Neuronal stem cell (in vitro differentiated cells): ENCODE results near the gene AKT1S1.

Source experiments
- DNase-seq: peaks from one replicate; pipeline ENCODE4 v3.0.0-alpha.2; 2013; ENCODE audit warnings: low spot score
- H2AFZ ChIP-seq: one replicate; pipeline ENCODE4 v1.6.1; 2013; ENCODE audit warnings: mild to moderate bottlenecking, low read length, inconsistent platforms
- H2AK5ac ChIP-seq: 2 replicates; pipeline ENCODE4 v1.6.1; 2013; ENCODE audit warnings: low read depth, mild to moderate bottlenecking, inconsistent platforms, low read length, moderate library complexity, mixed read lengths
- H2BK120ac ChIP-seq: 2 replicates; pipeline ENCODE4 v1.6.1; 2013; ENCODE audit warnings: low read depth, mild to moderate bottlenecking, inconsistent platforms, low read length, moderate library complexity, mixed read lengths
- H2BK12ac ChIP-seq: one replicate; pipeline ENCODE4 v1.6.1; 2013; ENCODE audit warnings: low read length, inconsistent platforms
- H2BK15ac ChIP-seq: 2 replicates; pipeline ENCODE4 v1.6.1; 2013; ENCODE audit warnings: mild to moderate bottlenecking, low read length, inconsistent platforms, mixed read lengths
- H2BK5ac ChIP-seq: one replicate; pipeline ENCODE4 v1.6.1; 2013; ENCODE audit warnings: inconsistent platforms, mild to moderate bottlenecking, low read length, moderate library complexity
- H3K14ac ChIP-seq: one replicate; pipeline ENCODE4 v1.6.1; 2013; ENCODE audit warnings: low read length, inconsistent platforms
- H3K18ac ChIP-seq: 2 replicates; pipeline ENCODE4 v1.6.1; 2013; ENCODE audit warnings: low read length, inconsistent platforms
- H3K23ac ChIP-seq: 2 replicates; pipeline ENCODE4 v1.6.1; 2013; ENCODE audit warnings: low read depth, mild to moderate bottlenecking, mixed read lengths, low read length, inconsistent platforms; ENCODE audit not compliant: poor library complexity
- H3K27ac ChIP-seq: replicated peaks from 3 replicates; pipeline ENCODE4 v1.5.1; 2013; ENCODE audit warnings: low read length, inconsistent platforms
- H3K27me3 ChIP-seq, 3 experiments: 2 replicates each; pipeline ENCODE4 v1.6.1; 2013; ENCODE audit warnings: low read length in 3 of 3, mild to moderate bottlenecking in 2 of 3, inconsistent platforms in 1 of 3, low read depth in 1 of 3, mixed read lengths in 1 of 3, moderate library complexity in 1 of 3; ENCODE audit not compliant: control insufficient read depth in 3 of 3, insufficient read depth in 3 of 3
- H3K36me3 ChIP-seq, 2 donors: replicated peaks in 1 of 2; 2 replicates each; pipeline ENCODE4 v1.6.1; 2013; ENCODE audit warnings: low read length in 2 of 2; ENCODE audit not compliant: control insufficient read depth in 2 of 2, insufficient read depth in 2 of 2
- H3K4ac ChIP-seq: 2 replicates; pipeline ENCODE4 v1.6.1; 2013; ENCODE audit warnings: inconsistent platforms, mild to moderate bottlenecking, low read length, moderate library complexity
- H3K4me1 ChIP-seq, 2 donors: 1 replicate in 1 of 2; 2 replicates in 1 of 2; pipeline ENCODE4 v1.6.1; 2013; ENCODE audit warnings: low read length in 2 of 2, low read depth in 1 of 2; ENCODE audit not compliant: control insufficient read depth in 2 of 2, insufficient read depth in 1 of 2
- H3K4me2 ChIP-seq: one replicate; pipeline ENCODE4 v1.6.1; 2013; ENCODE audit warnings: mild to moderate bottlenecking, low read length, inconsistent platforms; ENCODE audit not compliant: insufficient read depth, poor library complexity, severe bottlenecking
- H3K4me3 ChIP-seq, 2 donors: 2 replicates each; pipeline ENCODE4 v1.5.1; 2013; ENCODE audit warnings: low read length in 2 of 2, mild to moderate bottlenecking in 2 of 2, inconsistent platforms in 1 of 2, moderate library complexity in 1 of 2
- H3K79me1 ChIP-seq: one replicate; pipeline ENCODE4 v1.6.1; 2013; ENCODE audit warnings: low read depth, mild to moderate bottlenecking, inconsistent platforms, low read length, moderate library complexity
- H3K9ac ChIP-seq: one replicate; pipeline ENCODE4 v1.6.1; 2013; ENCODE audit warnings: mild to moderate bottlenecking, low read depth, low read length, inconsistent platforms; ENCODE audit not compliant: poor library complexity
- H3K9me3 ChIP-seq, 2 donors: replicated peaks in 1 of 2; 2 replicates each; pipeline versions ENCODE3 to v1.6.1; 2013; ENCODE audit warnings: low read length in 2 of 2, mild to moderate bottlenecking in 2 of 2, inconsistent platforms in 1 of 2, low read depth in 1 of 2, mixed read lengths in 1 of 2, moderate library complexity in 1 of 2; ENCODE audit not compliant: control insufficient read depth in 2 of 2, insufficient read depth in 1 of 2
- H4K8ac ChIP-seq: one replicate; pipeline ENCODE4 v1.6.1; 2013; ENCODE audit warnings: low read depth, mild to moderate bottlenecking, inconsistent platforms, low read length, moderate library complexity
- H4K91ac ChIP-seq: one replicate; pipeline ENCODE4 v1.6.1; 2013; ENCODE audit warnings: low read length, low read depth, mild to moderate bottlenecking, inconsistent platforms; ENCODE audit not compliant: poor library complexity
- WGBS, 2 donors: extraction: QIAGEN DNeasy Blood & Tissue Kit; methylation state at CpG; one replicate each; pipeline ENCODE4 v1.1.7; 2013; ENCODE audit warnings: missing lambda C conversion rate in 2 of 2, mixed read lengths in 1 of 2; ENCODE audit not compliant: insufficient read length in 2 of 2, insufficient replicate concordance in 1 of 2; ENCODE audit errors: extremely low coverage in 2 of 2; 5-methylcytosine and 5-hydroxymethylcytosine counted together

The AKT1S1 gene

DNA sequence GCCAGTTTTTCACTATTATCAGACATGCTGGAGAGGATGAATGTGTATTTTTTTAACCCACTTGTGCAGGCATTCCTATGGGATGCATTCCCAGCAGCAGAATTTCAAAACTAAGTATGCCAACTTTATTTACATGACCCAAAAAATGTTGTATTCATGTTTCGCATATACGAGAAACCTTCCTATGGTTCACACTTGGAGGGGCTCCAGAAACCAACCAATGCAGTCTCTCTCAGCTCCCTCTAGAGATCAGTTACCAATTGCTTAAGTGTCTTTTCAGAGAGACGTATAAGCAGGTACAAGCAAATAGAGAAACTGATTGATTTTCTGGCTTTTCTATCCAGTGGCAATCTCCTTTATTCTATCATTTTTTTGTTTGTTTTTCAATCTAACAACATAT lies 31.7 kb downstream of the AKT1S1 start:
- H3K4ac ChIP-seq: no peak overlapping the region
- no peak overlapping the region for H4K8ac ChIP-seq
- no peak overlapping the region for H3K9ac ChIP-seq
- WGBS, 2 donors: no CpG with 5 or more reads among the region's 3 CpGs
- H2AK5ac ChIP-seq: no peak overlapping the region
- H3K79me1 ChIP-seq: no peaks in the 10 kb centered on the region
- peaks cover 14 to 59% of the 10 kb centered on the region in 2 donors for H3K36me3 ChIP-seq
- H3K4me2 ChIP-seq: no peak overlapping the region
- no peak overlapping the region for H3K18ac ChIP-seq
- H3K27me3 ChIP-seq: no peaks in the 10 kb centered on the region
- H2BK5ac ChIP-seq: no peak overlapping the region
- no peak overlapping the region for H2BK12ac ChIP-seq
- H3K23ac ChIP-seq: no peak overlapping the region
- no peak overlapping the region for H2BK15ac ChIP-seq
- no peak overlapping the region for H2BK120ac ChIP-seq
- DNase-seq: no peak
- no peak overlapping the region for H3K27ac ChIP-seq
- H3K9me3 ChIP-seq: peaks cover 6 to 13% of the 10 kb centered on the region in 2 donors
- no peak overlapping the region for H3K4me3 ChIP-seq
- H4K91ac ChIP-seq: no peak overlapping the region
- H3K4me1 ChIP-seq: peaks cover 2 to 3% of the 10 kb centered on the region in 2 donors
- H3K14ac ChIP-seq: no peak overlapping the region
- no peak overlapping the region for H2AFZ ChIP-seq

DNA sequence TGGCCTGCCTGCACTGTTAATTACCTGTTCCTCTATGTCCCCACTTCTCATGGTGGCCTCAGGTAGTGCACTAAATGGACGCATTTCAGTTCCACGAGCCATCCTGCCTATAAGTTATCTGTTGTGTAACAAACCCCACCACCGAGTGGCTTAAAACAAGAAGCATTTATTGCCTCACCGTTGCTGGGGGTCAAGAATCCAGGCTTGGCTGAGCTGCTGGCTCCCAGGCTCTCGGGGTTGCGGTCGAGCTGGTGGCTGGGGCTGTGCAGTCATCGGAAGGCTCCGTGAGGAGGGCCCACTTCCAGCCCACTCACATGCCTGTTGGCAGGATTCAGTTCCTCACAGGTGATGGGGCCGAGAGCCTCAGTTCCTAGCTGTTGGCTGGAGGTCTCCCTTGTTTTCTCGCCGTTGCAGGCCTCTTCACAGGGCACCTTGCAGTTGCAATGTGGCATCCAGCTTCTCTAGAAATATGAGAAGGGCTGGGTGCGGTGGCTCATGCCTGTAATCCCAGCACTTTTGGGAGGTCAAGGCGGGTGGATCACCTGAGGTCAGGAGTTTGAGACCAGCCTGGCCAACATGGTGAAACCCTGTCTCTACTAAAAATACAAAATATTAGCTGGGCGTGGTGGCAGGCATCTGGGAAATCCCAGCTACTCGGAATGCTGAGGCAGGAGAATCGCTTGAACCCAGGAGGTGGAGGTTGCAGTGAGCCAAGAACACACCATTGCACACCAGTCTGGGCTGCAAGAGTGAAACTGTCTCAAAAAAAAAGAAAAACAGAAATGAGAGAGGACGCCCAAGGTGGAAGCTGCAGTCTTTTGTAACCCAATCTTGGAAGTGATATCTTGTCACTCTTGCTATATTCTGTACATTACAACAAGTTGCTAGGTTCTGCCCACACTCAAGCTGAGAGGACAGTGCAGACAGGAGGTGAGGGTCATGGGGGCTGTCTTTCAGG lies 32.7 kb downstream of the AKT1S1 start:
- Histone ChIP-seq H3K4ac (no peak overlapping the region), H2AFZ (no peak overlapping the region), H3K79me1 (no peaks in the 10 kb centered on the region), H2BK5ac (no peak overlapping the region), H4K91ac (no peak overlapping the region), H4K8ac (no peak overlapping the region), H3K36me3 (peaks cover 16 to 59% of the 10 kb centered on the region in 2 donors), H3K23ac (no peak overlapping the region), H3K9ac (no peak overlapping the region), H2BK15ac (no peak overlapping the region), H2AK5ac (no peak overlapping the region), H3K14ac (no peak overlapping the region), H3K27ac (no peak overlapping the region), H3K4me3 (no peak overlapping the region), H3K9me3 (peaks cover 4 to 12% of the 10 kb centered on the region in 2 donors), H3K18ac (no peak overlapping the region), H3K4me1 (no peaks in the 10 kb centered on the region), H2BK12ac (no peak overlapping the region), H2BK120ac (no peak overlapping the region), H3K27me3 (no peaks in the 10 kb centered on the region), H3K4me2 (no peak overlapping the region)
- no peak for DNase-seq
- WGBS, 2 donors: no CpG with 5 or more reads among the region's 18 CpGs

DNA sequence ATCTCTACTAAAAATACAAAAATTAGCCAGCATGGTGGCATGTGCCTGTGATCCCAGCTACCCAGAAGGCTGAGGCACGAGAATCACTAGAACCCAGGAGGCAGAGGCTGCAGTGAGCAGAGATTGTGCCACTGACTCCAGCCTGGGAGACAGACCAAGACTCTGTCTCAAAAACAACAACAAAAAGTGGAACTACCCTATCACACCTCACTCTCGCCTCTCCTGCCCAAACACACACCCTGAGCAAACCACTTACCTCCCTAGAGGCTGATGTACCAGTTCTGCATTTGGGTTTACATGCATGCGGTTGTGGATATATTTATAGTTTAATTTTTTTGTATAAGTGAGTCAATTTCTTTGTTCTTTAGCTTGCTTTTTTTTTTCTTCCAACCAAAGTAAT lies 33.9 kb downstream of the AKT1S1 start:
- Histone ChIP-seq H3K18ac (no peak overlapping the region), H3K23ac (no peak overlapping the region), H2BK15ac (no peak overlapping the region), H3K14ac (no peak overlapping the region), H3K4me1 (no peaks in the 10 kb centered on the region), H2BK120ac (no peak overlapping the region), H3K4ac (no peak overlapping the region), H2BK12ac (no peak overlapping the region), H2AFZ (no peak overlapping the region), H3K9ac (no peak overlapping the region), H2BK5ac (no peak overlapping the region), H3K36me3 (peaks cover 24 to 59% of the 10 kb centered on the region in 2 donors), H3K79me1 (no peaks in the 10 kb centered on the region), H3K4me3 (no peak overlapping the region), H3K9me3 (peaks cover under 1 to 1% of the 10 kb centered on the region in 2 donors), H2AK5ac (no peak overlapping the region), H3K27ac (no peak overlapping the region), H4K8ac (no peak overlapping the region), H3K27me3 (no peaks in the 10 kb centered on the region), H3K4me2 (no peak overlapping the region), H4K91ac (no peak overlapping the region)
- no CpG with 5 or more reads among the region's 3 CpGs for WGBS, 2 donors
- no peak for DNase-seq

DNA sequence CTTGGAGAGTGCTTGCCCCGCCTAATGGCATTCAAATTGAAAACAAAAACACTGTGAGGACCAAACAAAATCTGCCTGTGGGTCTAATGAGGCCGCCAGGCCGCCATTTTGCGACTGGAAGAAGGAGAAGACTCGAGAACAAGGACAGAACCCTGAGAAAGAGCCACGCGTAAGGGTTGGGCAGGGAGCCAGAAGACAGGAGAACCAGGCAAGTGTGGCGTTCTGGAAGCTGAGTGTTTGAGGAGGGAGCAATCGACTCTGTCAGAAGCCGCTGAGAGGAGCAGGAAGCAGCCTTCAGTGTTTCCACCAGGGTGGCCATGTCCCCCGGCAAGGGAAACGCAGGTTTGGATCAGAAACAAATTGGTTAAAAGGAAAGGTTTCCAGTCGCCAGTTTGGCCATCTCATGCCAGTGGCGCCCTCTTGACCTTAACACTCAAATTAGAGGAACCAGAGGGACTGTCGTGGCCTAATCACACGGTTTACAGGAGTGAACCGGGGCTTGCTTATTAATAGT lies 36.4 kb downstream of the AKT1S1 start:
- H3K9me3 ChIP-seq: no peaks in the 10 kb centered on the region
- H3K14ac ChIP-seq: no peak overlapping the region
- no peak overlapping the region for H3K9ac ChIP-seq
- no peak overlapping the region for H3K4me3 ChIP-seq
- peaks cover 42 to 71% of the 10 kb centered on the region in 2 donors for H3K36me3 ChIP-seq
- no peak overlapping the region for H2AFZ ChIP-seq
- no peak overlapping the region for H2BK15ac ChIP-seq
- H2BK120ac ChIP-seq: no peak overlapping the region
- H3K4me2 ChIP-seq: no peak overlapping the region
- H3K27ac ChIP-seq: no peak overlapping the region
- no peaks in the 10 kb centered on the region for H3K27me3 ChIP-seq
- no peak overlapping the region for H2AK5ac ChIP-seq
- H3K4me1 ChIP-seq: no peaks in the 10 kb centered on the region
- H3K18ac ChIP-seq: peak overlapping the region; percentile 4
- H3K79me1 ChIP-seq: no peaks in the 10 kb centered on the region
- no CpG with 5 or more reads among the region's 17 CpGs for WGBS, 2 donors
- peak overlapping the region; percentile 66 for H4K8ac ChIP-seq
- H2BK5ac ChIP-seq: no peak overlapping the region
- H3K23ac ChIP-seq: no peak overlapping the region
- no peak overlapping the region for H4K91ac ChIP-seq
- DNase-seq: no peak
- no peak overlapping the region for H3K4ac ChIP-seq
- no peak overlapping the region for H2BK12ac ChIP-seq
